Measurements from ENCODE around the gene NUDT3. TPM values are rescaled to one million over a fixed set of nuclear protein-coding genes. Genes with fewer than 3 reads are reported as not detected.

Gene NUDT3
- total and polyA plus RNA-seq, 9 of the 15 experiments (the other 6 are each of a cell fraction or from before 2014, with no cell fraction given), result 5.4 to 81.2 (median 56.4) TPM

DNA sequence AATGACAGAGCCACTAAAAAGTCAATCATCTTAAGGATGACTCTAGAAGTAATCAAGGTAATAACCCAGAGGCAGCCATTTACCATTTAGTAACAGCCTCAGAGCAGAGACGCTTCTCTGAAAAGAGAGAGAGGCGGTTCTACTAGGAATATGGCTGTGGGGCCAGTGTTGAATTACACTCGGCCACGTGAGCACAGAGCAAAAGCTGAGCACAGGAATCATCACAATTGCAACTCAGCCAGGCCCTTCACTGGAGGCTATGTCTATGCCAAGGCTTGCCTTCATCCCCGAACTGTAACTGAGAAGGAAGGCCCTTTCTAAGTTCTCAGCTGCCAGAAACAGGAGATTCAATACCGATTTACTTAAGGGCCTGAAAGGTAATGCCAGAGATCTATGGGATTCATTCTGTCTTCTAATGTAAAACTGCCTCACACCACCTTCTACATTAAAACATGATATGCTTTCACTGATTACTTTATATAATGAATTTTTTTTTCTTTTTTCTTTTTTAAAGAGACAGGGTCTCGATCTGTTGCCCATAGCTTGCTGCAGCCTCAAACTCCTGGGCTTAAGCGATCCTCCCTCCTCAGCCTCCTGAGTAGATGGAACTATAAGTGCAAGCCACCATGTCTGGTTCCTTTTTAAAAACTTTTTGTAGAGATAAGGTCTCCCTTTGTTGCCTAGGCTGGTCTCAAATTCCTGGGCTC, 67.6 kb downstream of the NUDT3 start (continued):
- no peak for TF ChIP-seq ZNF785 (CRISPR knock-in tag; IDR thresholded peaks at IDR 0.05)
- TF ChIP-seq NFE2 (IDR thresholded peaks at IDR 0.05; ENCODE audit: low read depth), result no peak
- TF ChIP-seq, protein P1, sequence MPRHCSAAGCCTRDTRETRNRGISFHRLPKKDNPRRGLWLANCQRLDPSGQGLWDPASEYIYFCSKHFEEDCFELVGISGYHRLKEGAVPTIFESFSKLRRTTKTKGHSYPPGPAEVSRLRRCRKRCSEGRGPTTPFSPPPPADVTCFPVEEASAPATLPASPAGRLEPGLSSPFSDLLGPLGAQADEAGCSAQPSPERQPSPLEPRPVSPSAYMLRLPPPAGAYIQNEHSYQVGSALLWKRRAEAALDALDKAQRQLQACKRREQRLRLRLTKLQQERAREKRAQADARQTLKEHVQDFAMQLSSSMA (CRISPR knock-in tag; IDR thresholded peaks at IDR 0.05), result no peak
- no peak for TF ChIP-seq ZNF778 (CRISPR knock-in tag; IDR thresholded peaks at IDR 0.05)
- no peak for TF ChIP-seq ZNF644 (tag; IDR thresholded peaks at IDR 0.05; ENCODE audit: low read depth)
- TF ChIP-seq STAT5B (CRISPR knock-in tag; IDR thresholded peaks at IDR 0.05), result no peak
- TF ChIP-seq NFXL1 (CRISPR knock-in tag; IDR thresholded peaks at IDR 0.05), result no peak
- no peak for TF ChIP-seq ZNF780A (CRISPR knock-in tag; IDR thresholded peaks at IDR 0.05)
- peak; percentile 73 for TF ChIP-seq SMAD4 (CRISPR knock-in tag; conservative IDR thresholded peaks at IDR 0.05)
- no peak for TF ChIP-seq HLTF (IDR thresholded peaks at IDR 0.05)
- TF ChIP-seq TEAD1 (CRISPR knock-in tag; IDR thresholded peaks at IDR 0.05), result peak; percentile 44 to 52; a peak in 2 of 4 replicates
- TF ChIP-seq BACH1 (tag; IDR thresholded peaks at IDR 0.05), result 0 out of 2 replicates have a peak, but pooled peaks have one; percentile 58
- no peak for TF ChIP-seq RBM15 (IDR thresholded peaks at IDR 0.05; ENCODE audit: insufficient read depth, low read length)
- TF ChIP-seq PYGO2 (tag; IDR thresholded peaks at IDR 0.05), result no peak
- TF ChIP-seq, protein P2, sequence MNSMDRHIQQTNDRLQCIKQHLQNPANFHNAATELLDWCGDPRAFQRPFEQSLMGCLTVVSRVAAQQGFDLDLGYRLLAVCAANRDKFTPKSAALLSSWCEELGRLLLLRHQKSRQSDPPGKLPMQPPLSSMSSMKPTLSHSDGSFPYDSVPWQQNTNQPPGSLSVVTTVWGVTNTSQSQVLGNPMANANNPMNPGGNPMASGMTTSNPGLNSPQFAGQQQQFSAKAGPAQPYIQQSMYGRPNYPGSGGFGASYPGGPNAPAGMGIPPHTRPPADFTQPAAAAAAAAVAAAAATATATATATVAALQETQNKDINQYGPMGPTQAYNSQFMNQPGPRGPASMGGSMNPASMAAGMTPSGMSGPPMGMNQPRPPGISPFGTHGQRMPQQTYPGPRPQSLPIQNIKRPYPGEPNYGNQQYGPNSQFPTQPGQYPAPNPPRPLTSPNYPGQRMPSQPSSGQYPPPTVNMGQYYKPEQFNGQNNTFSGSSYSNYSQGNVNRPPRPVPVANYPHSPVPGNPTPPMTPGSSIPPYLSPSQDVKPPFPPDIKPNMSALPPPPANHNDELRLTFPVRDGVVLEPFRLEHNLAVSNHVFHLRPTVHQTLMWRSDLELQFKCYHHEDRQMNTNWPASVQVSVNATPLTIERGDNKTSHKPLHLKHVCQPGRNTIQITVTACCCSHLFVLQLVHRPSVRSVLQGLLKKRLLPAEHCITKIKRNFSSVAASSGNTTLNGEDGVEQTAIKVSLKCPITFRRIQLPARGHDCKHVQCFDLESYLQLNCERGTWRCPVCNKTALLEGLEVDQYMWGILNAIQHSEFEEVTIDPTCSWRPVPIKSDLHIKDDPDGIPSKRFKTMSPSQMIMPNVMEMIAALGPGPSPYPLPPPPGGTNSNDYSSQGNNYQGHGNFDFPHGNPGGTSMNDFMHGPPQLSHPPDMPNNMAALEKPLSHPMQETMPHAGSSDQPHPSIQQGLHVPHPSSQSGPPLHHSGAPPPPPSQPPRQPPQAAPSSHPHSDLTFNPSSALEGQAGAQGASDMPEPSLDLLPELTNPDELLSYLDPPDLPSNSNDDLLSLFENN (IDR thresholded peaks at IDR 0.05; ENCODE audit: low read depth in 2 of 2, low read length in 2 of 2), result no peak
- no peak for TF ChIP-seq SRSF7 (optimal IDR thresholded peaks at IDR 0.05; ENCODE audit: low read depth, low read length)
- TF ChIP-seq MCM3 (IDR thresholded peaks at IDR 0.05), result no peak
- TF ChIP-seq, protein P3, sequence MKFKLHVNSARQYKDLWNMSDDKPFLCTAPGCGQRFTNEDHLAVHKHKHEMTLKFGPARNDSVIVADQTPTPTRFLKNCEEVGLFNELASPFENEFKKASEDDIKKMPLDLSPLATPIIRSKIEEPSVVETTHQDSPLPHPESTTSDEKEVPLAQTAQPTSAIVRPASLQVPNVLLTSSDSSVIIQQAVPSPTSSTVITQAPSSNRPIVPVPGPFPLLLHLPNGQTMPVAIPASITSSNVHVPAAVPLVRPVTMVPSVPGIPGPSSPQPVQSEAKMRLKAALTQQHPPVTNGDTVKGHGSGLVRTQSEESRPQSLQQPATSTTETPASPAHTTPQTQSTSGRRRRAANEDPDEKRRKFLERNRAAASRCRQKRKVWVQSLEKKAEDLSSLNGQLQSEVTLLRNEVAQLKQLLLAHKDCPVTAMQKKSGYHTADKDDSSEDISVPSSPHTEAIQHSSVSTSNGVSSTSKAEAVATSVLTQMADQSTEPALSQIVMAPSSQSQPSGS (CRISPR knock-in tag; IDR thresholded peaks at IDR 0.05), result no peak
- TF ChIP-seq KAT2B (IDR thresholded peaks at IDR 0.05; ENCODE audit: low read depth, low read length), result no peak
- no peak for TF ChIP-seq SMARCC2 (IDR thresholded peaks at IDR 0.05; ENCODE audit: low read depth)
- TF ChIP-seq PPARD (CRISPR knock-in tag; IDR thresholded peaks at IDR 0.05), result no peak
- TF ChIP-seq CBX5 (IDR thresholded peaks at IDR 0.05; ENCODE audit: borderline replicate concordance, low read depth), result no peak
- TF ChIP-seq, protein P4, sequence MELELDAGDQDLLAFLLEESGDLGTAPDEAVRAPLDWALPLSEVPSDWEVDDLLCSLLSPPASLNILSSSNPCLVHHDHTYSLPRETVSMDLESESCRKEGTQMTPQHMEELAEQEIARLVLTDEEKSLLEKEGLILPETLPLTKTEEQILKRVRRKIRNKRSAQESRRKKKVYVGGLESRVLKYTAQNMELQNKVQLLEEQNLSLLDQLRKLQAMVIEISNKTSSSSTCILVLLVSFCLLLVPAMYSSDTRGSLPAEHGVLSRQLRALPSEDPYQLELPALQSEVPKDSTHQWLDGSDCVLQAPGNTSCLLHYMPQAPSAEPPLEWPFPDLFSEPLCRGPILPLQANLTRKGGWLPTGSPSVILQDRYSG (tag; conservative IDR thresholded peaks at IDR 0.05; ENCODE audit: low read depth), result peak; percentile 64
- peak; percentile 54 for TF ChIP-seq CXXC5 (CRISPR knock-in tag; IDR thresholded peaks at IDR 0.05)
